HCT116 (cell line): Measurements from ENCODE around the gene TPX2. TPM values are rescaled to one million over a fixed set of nuclear protein-coding genes. Genes with fewer than 3 reads are reported as not detected.

Experiments used
- ATAC-seq: fragments of 200-7000 bp; cut with Tn5 transposase; 2 replicates; pipeline ENCODE4 v1.9.1; 2020; ENCODE audit warnings: mild to moderate bottlenecking, moderate library complexity
- BruUV-seq: library from RNA; stranded (reverse); fragments of 400-500 nt; replicated peaks from 2 replicates; lab custom pipeline; 2021; lab: Mats Ljungman, UMichigan
- CTCF ChIA-PET: fragments of 300-600 bp; sonication (Branson Sonifier 250); formaldehyde crosslinking; loops from one replicate; lab custom pipeline; 2021; ENCODE audit warnings: antibody characterized with exemption; lab: Charles Lee
- POLR2A ChIA-PET: fragments of 300-600, 350-600 bp; sonication (Branson Sonifier 250); formaldehyde crosslinking; loops from one replicate; lab custom pipeline; 2021; ENCODE audit warnings: antibody characterized with exemption; lab: Charles Lee
- RAD21 ChIA-PET, 2 experiments: fragments of 300-600 bp; sonication (Branson Sonifier 250); formaldehyde crosslinking; loops; one replicate each; lab custom pipeline; 2023; ENCODE audit warnings: low total read pairs in 2 of 2; ENCODE audit not compliant: uncharacterized antibody in 2 of 2, unreplicated experiment in 2 of 2, low non-redundant PET in 1 of 2; lab: Charles Lee
- DNase-seq: peaks from one replicate; pipeline ENCODE4 v3.0.0-alpha.2; 2010; ENCODE audit warnings: low read depth, low spot score
- H2AFZ ChIP-seq: fragments of 200-600 bp; shearing (Covaris generic), sonication (generic); 2 replicates; pipeline ENCODE4 v1.6.1; 2017; ENCODE audit warnings: low read depth, mixed run types, mixed read lengths, antibody characterized with exemption, low read length; ENCODE audit not compliant: poor library complexity, severe bottlenecking
- H3K27ac ChIP-seq: 2 replicates; pipeline ENCODE4 v1.5.1; 2012; ENCODE audit warnings: low read depth, low read length
- H3K27me3 ChIP-seq: fragments of 200-600 bp; sonication (generic); 2 replicates; pipeline ENCODE4 v1.6.1; 2016; ENCODE audit warnings: mixed run types, low read length, mixed read lengths; ENCODE audit not compliant: insufficient read depth
- H3K36me3 ChIP-seq, 2 experiments: fragments of 200-500 bp in 1 of 2; fragments of 200-600 bp in 1 of 2; sonication (Bioruptor generic) in 1 of 2; sonication (generic) in 1 of 2; 2 replicates each; pipeline versions ENCODE4 v1.5.1 to v1.6.1; 2014 to 2016; ENCODE audit warnings: low read length in 2 of 2, inconsistent platforms in 1 of 2, mixed read lengths in 1 of 2, mixed run types in 1 of 2; ENCODE audit not compliant: insufficient read depth in 2 of 2, control insufficient read depth in 1 of 2
- H3K4me1 ChIP-seq, 2 experiments: fragments of 200-600 bp in 1 of 2; sonication (generic) in 1 of 2; 2 replicates each; pipeline versions ENCODE4 v1.5.1 to v1.6.1; 2012 to 2017; ENCODE audit warnings: low read length in 2 of 2, inconsistent platforms in 1 of 2, mild to moderate bottlenecking in 1 of 2, mixed read lengths in 1 of 2, mixed run types in 1 of 2, moderate library complexity in 1 of 2; ENCODE audit not compliant: insufficient read depth in 2 of 2, control insufficient read depth in 1 of 2
- H3K4me2 ChIP-seq: fragments of 200-600 bp; sonication (generic); 2 replicates; pipeline ENCODE4 v1.6.1; 2017; ENCODE audit warnings: mixed run types, low read length, mixed read lengths
- H3K4me3 ChIP-seq, 2 experiments: fragments of 200-600 bp in 1 of 2; sonication (generic) in 1 of 2; replicated peaks in 1 of 2; 2 replicates each; pipeline ENCODE4 v1.5.1; 2011 to 2016; ENCODE audit warnings: low read length in 2 of 2, control low read depth in 1 of 2, low read depth in 1 of 2, mild to moderate bottlenecking in 1 of 2, mixed read lengths in 1 of 2, mixed run types in 1 of 2
- H3K79me2 ChIP-seq: fragments of 200-600 bp; sonication (generic); 2 replicates; pipeline ENCODE4 v1.6.1; 2017; ENCODE audit warnings: mild to moderate bottlenecking, mixed run types, low read length, moderate library complexity, mixed read lengths; ENCODE audit not compliant: insufficient read depth
- H3K9ac ChIP-seq: fragments of 200-600 bp; sonication (generic); 2 replicates; pipeline ENCODE4 v1.6.1; 2016; ENCODE audit warnings: low read length, mixed read lengths
- H3K9me2 ChIP-seq: fragments of 200-600 bp; sonication (generic), shearing (Covaris generic); 2 replicates; pipeline ENCODE4 v1.6.1; 2017; ENCODE audit warnings: mixed run types, mild to moderate bottlenecking, moderate library complexity; ENCODE audit not compliant: insufficient read depth
- H3K9me3 ChIP-seq, 2 experiments: fragments of 200-500 bp in 1 of 2; fragments of 200-600 bp in 1 of 2; sonication (Bioruptor generic) in 1 of 2; sonication (generic) in 1 of 2; 2 replicates each; pipeline ENCODE4 v1.6.1; 2014 to 2017; ENCODE audit warnings: low read length in 2 of 2, mixed read lengths in 2 of 2, inconsistent platforms in 1 of 2, low read depth in 1 of 2, mild to moderate bottlenecking in 1 of 2, mixed run types in 1 of 2, moderate library complexity in 1 of 2; ENCODE audit not compliant: control insufficient read depth in 1 of 2, insufficient read depth in 1 of 2
- H4K20me1 ChIP-seq: fragments of 200-600 bp; sonication (generic), shearing (Covaris generic); 2 replicates; pipeline ENCODE4 v1.6.1; 2017; ENCODE audit warnings: mixed run types, mild to moderate bottlenecking, moderate library complexity; ENCODE audit not compliant: insufficient read depth
- ATF3 ChIP-seq: IDR thresholded peaks from 2 replicates; pipeline ENCODE4 v1.6.1; 2012
- CBX3 ChIP-seq: IDR thresholded peaks from 2 replicates; pipeline ENCODE4 v1.6.1; 2012; ENCODE audit warnings: low read depth
- CEBPB ChIP-seq: IDR thresholded peaks from 2 replicates; pipeline ENCODE4 v1.6.1; 2012; ENCODE audit warnings: low read depth
- CTCF ChIP-seq, 3 experiments: fragments of 200-600 bp in 1 of 3; sonication (generic) in 1 of 3; IDR thresholded peaks in 2 of 3; conservative IDR thresholded peaks in 1 of 3; 2 replicates each; pipeline ENCODE4 v1.5.1; 2012 to 2017; ENCODE audit warnings: low read depth in 2 of 3, low read length in 2 of 3, antibody characterized with exemption in 1 of 3, borderline replicate concordance in 1 of 3, control low read depth in 1 of 3, mild to moderate bottlenecking in 1 of 3, mixed read lengths in 1 of 3, mixed run types in 1 of 3, moderate library complexity in 1 of 3; ENCODE audit not compliant: insufficient read depth in 1 of 3
- EGR1 ChIP-seq: IDR thresholded peaks from 2 replicates; pipeline ENCODE4 v1.6.1; 2012; ENCODE audit warnings: low read depth
- EZH2 ChIP-seq: fragments of 200-600 bp; sonication (generic); IDR thresholded peaks from 2 replicates; pipeline ENCODE4 v1.6.1; 2017; ENCODE audit warnings: antibody characterized with exemption, mixed run types
- EZH2phosphoT487 ChIP-seq: fragments of 200-600 bp; IDR thresholded peaks from 2 replicates; pipeline ENCODE4 v1.6.1; 2018; ENCODE audit warnings: antibody characterized with exemption, borderline replicate concordance
- FOSL1 ChIP-seq: IDR thresholded peaks from 2 replicates; pipeline ENCODE4 v1.6.1; 2012; ENCODE audit warnings: low read depth
- JUND ChIP-seq: IDR thresholded peaks from 2 replicates; pipeline ENCODE4 v1.6.1; 2012
- RAD21 ChIP-seq: IDR thresholded peaks from 2 replicates; pipeline ENCODE4 v1.6.1; 2012; ENCODE audit warnings: low read depth, mild to moderate bottlenecking
- SIN3A ChIP-seq: IDR thresholded peaks from 2 replicates; pipeline ENCODE4 v1.6.1; 2012; ENCODE audit warnings: low read depth
- SRF ChIP-seq: IDR thresholded peaks from 2 replicates; pipeline ENCODE4 v1.6.1; 2012; ENCODE audit warnings: low read depth
- TCF7L2 ChIP-seq: IDR thresholded peaks from 2 replicates; pipeline ENCODE4 v1.7.0; 2011; ENCODE audit warnings: borderline replicate concordance, inconsistent platforms; ENCODE audit not compliant: insufficient read depth, insufficient read length; ENCODE audit errors: extremely low read depth
- ZFX ChIP-seq: fragments of 450-650 bp; IDR thresholded peaks from 2 replicates; pipeline ENCODE4 v1.6.1; 2017
- ZNF274 ChIP-seq: fragments of 200-500 bp; sonication (Bioruptor generic); IDR thresholded peaks from 2 replicates; pipeline ENCODE4 v1.6.1; 2014; ENCODE audit warnings: mild to moderate bottlenecking, low read depth, low read length, inconsistent platforms
- intact Hi-C: fragments of 100-400 bp; cut with micrococcal nuclease; formaldehyde crosslinking; loops from 2 replicates; pipeline ENCODE4 v1.10.0; 2022
- total RNA-seq: library from RNA; stranded (reverse); gene quantifications from one replicate; pipeline ENCODE4 v1.2.1, GENCODE V29; 2021; ENCODE audit not compliant: unreplicated experiment
- TF ChIP-seq, protein P1 (sequence below): IDR thresholded peaks from 2 replicates; pipeline ENCODE4 v1.6.1; 2012

The TPX2 gene
- total RNA-seq, 1 experiment from 2014 or later: 163 TPM

GRCh38 chr20:31803552-31804291 is 64.6 kb downstream of the TPX2 start:
- POLR2A ChIA-PET: no interaction called here
- no peaks in the 10 kb centered on the region for H3K27me3 ChIP-seq

DNA sequence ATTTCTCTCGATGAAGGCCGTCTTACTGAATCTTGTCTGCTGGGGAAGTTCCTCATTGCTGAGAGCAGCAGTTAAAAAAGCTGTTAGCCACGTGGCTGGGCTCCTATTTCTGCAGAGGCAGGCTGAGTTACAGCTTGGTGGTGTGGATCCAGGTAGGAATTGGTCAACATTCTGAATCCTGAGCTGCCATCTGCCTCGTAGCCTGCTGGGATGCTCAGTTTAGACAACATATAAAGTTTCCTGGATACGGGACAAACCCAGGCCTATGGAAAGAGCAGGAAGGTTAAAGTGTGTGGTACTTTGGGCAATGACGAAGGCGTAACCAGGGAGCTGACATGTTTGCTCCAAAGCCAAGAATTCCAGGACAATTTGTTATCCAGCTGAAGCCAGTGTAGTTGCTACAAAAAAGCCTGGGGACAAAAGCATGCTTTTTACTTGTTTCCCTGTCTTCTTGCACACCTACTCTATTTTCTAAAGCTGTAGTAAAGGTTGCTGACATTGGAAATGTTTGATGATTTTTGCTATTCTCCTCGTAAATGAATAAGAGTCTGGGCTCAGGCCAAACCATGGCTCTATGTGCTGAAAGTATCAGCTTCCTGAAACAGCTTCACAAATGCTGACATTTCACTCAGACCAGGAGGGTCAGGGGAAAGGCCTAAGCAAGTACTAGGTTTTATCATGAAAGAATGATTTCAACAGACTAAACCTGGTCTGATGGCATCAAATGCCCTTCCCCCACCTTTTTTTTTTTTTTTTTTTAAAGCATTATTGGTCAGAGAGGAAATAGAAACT is 67.7 kb downstream of the TPX2 start:
- H3K9ac ChIP-seq: no peak overlapping the region
- ATAC-seq (no peak), DNase-seq (no peak)
- intact Hi-C loops: no loop called here
- BruUV-seq: no TSS peak
- RAD21 ChIA-PET: no interaction called here
- H3K27ac ChIP-seq: no peak overlapping the region
- no peaks in the 10 kb centered on the region for H4K20me1 ChIP-seq
- H3K36me3 ChIP-seq: peaks cover 9 to 24% of the 10 kb centered on the region in 2 experiments
- H3K27me3 ChIP-seq: no peaks in the 10 kb centered on the region
- TF ChIP-seq ATF3 (no peak), CBX3 (no peak), SIN3A (no peak), TCF7L2 (no peak), SRF (no peak), FOSL1 (no peak), CEBPB (no peak), RAD21 (no peak), EZH2 (no peak), ZFX (no peak), JUND (no peak), CTCF (IDR thresholded peaks at IDR 0.05 in 2 of 3, conservative IDR thresholded peaks at IDR 0.05 in 1 of 3; ENCODE audit: borderline replicate concordance in 1 of 3, insufficient read depth in 1 of 3, low read depth in 2 of 3, low read length in 2 of 3) (no peak), ZNF274 (no peak), EZH2phosphoT487 (no peak), EGR1 (no peak)
- TF ChIP-seq, protein P1, sequence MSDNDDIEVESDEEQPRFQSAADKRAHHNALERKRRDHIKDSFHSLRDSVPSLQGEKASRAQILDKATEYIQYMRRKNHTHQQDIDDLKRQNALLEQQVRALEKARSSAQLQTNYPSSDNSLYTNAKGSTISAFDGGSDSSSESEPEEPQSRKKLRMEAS: no peak
- POLR2A ChIA-PET: interaction anchor here (1.3 kb wide), 1 partner anchor 11 kb away, joined by 4 read pairs; no protein-coding TSS in a partner anchor
- H3K9me2 ChIP-seq: no peaks in the 10 kb centered on the region
- no peak overlapping the region for H3K4me3 ChIP-seq
- H3K4me2 ChIP-seq: no peak overlapping the region
- CTCF ChIA-PET: no interaction called here
- peaks cover 0 to 11% of the 10 kb centered on the region in 2 experiments; a peak in 1 of 4 replicates for H3K4me1 ChIP-seq
- H3K9me3 ChIP-seq: no peaks in the 10 kb centered on the region
- no peaks in the 10 kb centered on the region for H3K79me2 ChIP-seq
- no peak overlapping the region for H2AFZ ChIP-seq

More at GRCh38 chr20:31803552-31804291, 64.6 kb downstream of the TPX2 start:
- ChIA-PET RAD21 (no interaction called here), CTCF (no interaction called here)
- no peak for DNase-seq
- H3K4me1 ChIP-seq: no peaks in the 10 kb centered on the region
- no TSS peak for BruUV-seq
- TF ChIP-seq ATF3: no peak
- no peak for TF ChIP-seq SIN3A
- no peaks in the 10 kb centered on the region for H3K9me3 ChIP-seq
- no peak overlapping the region for H3K4me2 ChIP-seq
- no peak overlapping the region for H2AFZ ChIP-seq
- 0 out of 2 replicates have a peak, but pooled peaks cover 5% of the 10 kb centered on the region for H3K79me2 ChIP-seq
- peaks cover 35 to 54% of the 10 kb centered on the region in 2 experiments for H3K36me3 ChIP-seq
- no peak overlapping the region for H3K4me3 ChIP-seq
- ATAC-seq: no peak
- H4K20me1 ChIP-seq: no peaks in the 10 kb centered on the region; the same call in 1 of the 2 replicates
- H3K27ac ChIP-seq: no peak overlapping the region
- intact Hi-C loops: no loop called here
- H3K9me2 ChIP-seq: no peaks in the 10 kb centered on the region
- H3K9ac ChIP-seq: no peak overlapping the region
